K562 (cell line): Measurements from ENCODE around the gene ABHD16A. TPM values are rescaled to one million over a fixed set of nuclear protein-coding genes. Genes with fewer than 3 reads are reported as not detected.

Experiments used
- ARID2 ChIP-seq: fragments of 450-650 bp; IDR thresholded peaks from 2 replicates; pipeline ENCODE4 v1.6.1; 2017; ENCODE audit warnings: antibody characterized with exemption, mild to moderate bottlenecking
- DIDO1 ChIP-seq: fragments of 450-650 bp; IDR thresholded peaks from 2 replicates; pipeline ENCODE4 v1.6.1; 2016; ENCODE audit warnings: low read depth, missing biosample characterization, missing genetic modification characterization
- ELF4 ChIP-seq: fragments of 450-650 bp; formaldehyde crosslinking; IDR thresholded peaks from 2 replicates; pipeline ENCODE4 v1.4.0; 2022; ENCODE audit warnings: missing genetic modification characterization
- FOXA1 ChIP-seq: fragments of 450-650 bp; IDR thresholded peaks from 2 replicates; pipeline ENCODE4 v1.6.1; 2016; ENCODE audit warnings: mild to moderate bottlenecking, borderline replicate concordance
- GABPA ChIP-seq: fragments of 200-800 bp; sonication (Bioruptor generic); conservative IDR thresholded peaks from 2 replicates; pipeline ENCODE4 v1.6.1; 2016; ENCODE audit warnings: low read depth, missing genetic modification characterization, missing compliant biosample characterization
- HSF4 ChIP-seq: fragments of 250-450 bp; sonication (Bioruptor Pico); IDR thresholded peaks from 2 replicates; pipeline ENCODE4 v2.1.2; 2022; ENCODE audit warnings: mild to moderate bottlenecking, moderate library complexity, borderline replicate concordance
- ILF3 ChIP-seq: fragments of 450-650 bp; IDR thresholded peaks from 2 replicates; pipeline ENCODE4 v1.6.1; 2018; ENCODE audit warnings: antibody characterized with exemption, mild to moderate bottlenecking, moderate library complexity, borderline replicate concordance
- JUND ChIP-seq, 2 experiments: IDR thresholded peaks; 2 replicates in 1 of 2; 3 replicates in 1 of 2; pipeline ENCODE4 v1.6.1; 2011; ENCODE audit warnings: borderline replicate concordance in 2 of 2, low read depth in 2 of 2, low read length in 2 of 2, improper control_type of control experiment in 1 of 2, missing biosample characterization in 1 of 2, missing genetic modification characterization in 1 of 2, missing genetic modification reagents in 1 of 2
- KLF1 ChIP-seq: fragments of 450-650 bp; IDR thresholded peaks from 2 replicates; pipeline ENCODE4 v1.6.1; 2016; ENCODE audit warnings: missing genetic modification characterization, missing compliant biosample characterization
- LCOR ChIP-seq: sonication (generic); formaldehyde crosslinking; IDR thresholded peaks from 2 replicates; pipeline ENCODE4 v1.8.0; 2022; ENCODE audit warnings: mild to moderate bottlenecking, missing genetic modification reagents
- RAD21 ChIP-seq, 2 experiments: fragments of 250-450 bp in 1 of 2; fragments of 450-650 bp in 1 of 2; sonication (Bioruptor Pico) in 1 of 2; formaldehyde crosslinking in 1 of 2; IDR thresholded peaks in 1 of 2; conservative IDR thresholded peaks in 1 of 2; 2 replicates each; pipeline versions ENCODE4 v1.4.0 to v1.8.0; 2020 to 2022; ENCODE audit warnings: mild to moderate bottlenecking in 2 of 2, moderate library complexity in 1 of 2
- RAD51 ChIP-seq: fragments of 450-650 bp; IDR thresholded peaks from 2 replicates; pipeline ENCODE4 v1.7.1; 2016; ENCODE audit warnings: low read depth, mild to moderate bottlenecking, borderline replicate concordance
- RBM22 ChIP-seq: fragments of 200-400 bp; formaldehyde crosslinking; IDR thresholded peaks from 2 replicates; pipeline ENCODE4 v1.6.1; 2018; ENCODE audit warnings: low read length, low read depth; ENCODE audit not compliant: poor library complexity, severe bottlenecking
- RHOXF2B ChIP-seq: fragments of 250-450 bp; sonication (Bioruptor Pico); conservative IDR thresholded peaks from 2 replicates; pipeline ENCODE4 v1.5.1; 2021
- SLC30A9 ChIP-seq: fragments of 250-450 bp; sonication (Bioruptor Pico); IDR thresholded peaks from 2 replicates; pipeline ENCODE4 v1.8.0; 2022; ENCODE audit warnings: mild to moderate bottlenecking, moderate library complexity
- ZKSCAN3 ChIP-seq: fragments of 250-450 bp; sonication (Bioruptor Pico); IDR thresholded peaks from 2 replicates; pipeline ENCODE4 v1.4.0; 2020
- ZNF184 ChIP-seq: sonication (generic); formaldehyde crosslinking; IDR thresholded peaks from 2 replicates; pipeline ENCODE4 v1.5.0; 2020; ENCODE audit warnings: missing genetic modification reagents
- ZNF354B ChIP-seq: fragments of 250-450 bp; sonication (Bioruptor Pico); IDR thresholded peaks from 2 replicates; pipeline ENCODE4 v1.4.0; 2020
- ZNF445 ChIP-seq: fragments of 250-450 bp; sonication (Bioruptor Pico); IDR thresholded peaks from 2 replicates; pipeline ENCODE4 v1.4.0; 2020; ENCODE audit warnings: low read depth, mild to moderate bottlenecking, moderate library complexity
- polyA plus RNA-seq, 8 experiments: library from polyadenylated mRNA; depleted of rRNA in 4 of 8; stranded (reverse) in 5 of 8; unstranded in 3 of 8; fragments of >200 nt; fragmentation: Nextera tagmentation in 2 of 8; fragmentation: Illumina TruSeq in 1 of 8; extraction: Ambion mirVana in 2 of 8; extraction: Trizol in 1 of 8; gene quantifications; 2 replicates each; pipeline versions ENCODE4 v1.2.1 to v1.2.3, GENCODE V29; 2011 to 2014; ENCODE audit warnings: inconsistent platforms in 1 of 8, missing spikeins in 1 of 8
- total RNA-seq, 7 experiments: library from RNA; depleted of rRNA in 6 of 7; stranded (reverse); fragments of >200 nt in 6 of 7; fragmentation: Illumina TruSeq in 2 of 7; extraction: Trizol in 2 of 7; gene quantifications; 2 replicates each; pipeline versions ENCODE4 v1.2.1 to v1.2.3, GENCODE V29; 2011 to 2021; ENCODE audit warnings: low replicate concordance in 1 of 7
- TF ChIP-seq, protein P1 (sequence below): fragments of 150-350 bp; IDR thresholded peaks from 2 replicates; pipeline ENCODE4 v1.6.1; 2014; ENCODE audit warnings: low read depth, mild to moderate bottlenecking, low read length, borderline replicate concordance
- TF ChIP-seq, protein P2 (sequence below): sonication (generic); formaldehyde crosslinking; IDR thresholded peaks from 2 replicates; pipeline ENCODE4 v1.8.1; 2023; ENCODE audit warnings: mild to moderate bottlenecking, missing genetic modification reagents, moderate library complexity
- TF ChIP-seq, protein P3 (sequence below): sonication (generic); formaldehyde crosslinking; IDR thresholded peaks from 2 replicates; pipeline ENCODE4 v1.8.0; 2022; ENCODE audit warnings: mild to moderate bottlenecking, low read depth, missing genetic modification reagents

ABHD16A gene
- total and polyA plus RNA-seq, 9 of the 15 experiments (the other 6 are each of a cell fraction or from before 2014, with no cell fraction given) = 25.8 to 120 (median 81.6) TPM

DNA sequence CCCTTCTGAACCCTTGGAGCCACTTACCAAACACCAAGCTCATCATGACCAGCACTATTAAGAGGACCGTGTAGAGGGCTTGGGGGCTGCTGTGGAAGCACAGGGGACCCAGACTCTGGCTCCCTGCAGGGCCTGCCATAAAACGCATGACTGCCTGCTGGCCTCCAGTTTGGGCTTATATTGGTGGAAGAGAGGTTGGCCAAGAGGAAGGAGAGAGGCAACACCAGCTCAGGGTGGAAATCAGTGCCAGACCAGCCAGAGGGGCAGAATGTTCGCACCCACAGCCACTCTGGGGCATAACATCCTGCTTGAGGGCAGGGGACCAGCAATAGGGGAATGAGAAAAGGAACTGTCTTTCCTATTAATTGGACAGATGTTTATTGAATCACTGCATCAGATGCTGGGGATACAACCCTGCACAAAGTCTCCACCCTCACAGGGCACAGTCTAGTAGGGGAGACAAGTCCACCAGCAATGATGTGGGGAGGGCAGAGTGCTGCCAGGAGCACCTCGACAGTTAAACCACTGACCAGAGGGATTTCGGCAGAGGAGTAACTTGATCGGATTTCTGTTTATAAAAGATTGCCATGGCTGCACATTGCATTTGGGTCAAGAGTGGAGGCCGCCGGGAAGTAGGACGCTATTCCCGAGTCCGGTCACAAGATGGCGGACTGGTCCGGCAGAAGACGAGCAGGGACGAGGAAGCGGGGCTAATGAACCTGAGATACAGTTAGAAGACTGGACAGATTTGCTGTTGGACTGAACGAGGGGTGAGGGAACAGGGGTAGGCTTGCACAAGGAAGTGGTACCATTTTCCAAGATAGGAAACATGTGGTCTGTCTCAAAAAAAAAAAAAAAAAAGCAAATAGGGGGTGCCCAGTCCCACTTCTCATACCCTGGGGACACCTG is 22.6 kb downstream of the ABHD16A start, which contains the start of gene LY6G5C (continued):
- no peak for TF ChIP-seq RHOXF2B (CRISPR knock-in tag)
- TF ChIP-seq ZKSCAN3 (CRISPR knock-in tag) = no peak
- no peak for TF ChIP-seq RBM22
- no peak for TF ChIP-seq GABPA (tag)
- TF ChIP-seq, protein P1, sequence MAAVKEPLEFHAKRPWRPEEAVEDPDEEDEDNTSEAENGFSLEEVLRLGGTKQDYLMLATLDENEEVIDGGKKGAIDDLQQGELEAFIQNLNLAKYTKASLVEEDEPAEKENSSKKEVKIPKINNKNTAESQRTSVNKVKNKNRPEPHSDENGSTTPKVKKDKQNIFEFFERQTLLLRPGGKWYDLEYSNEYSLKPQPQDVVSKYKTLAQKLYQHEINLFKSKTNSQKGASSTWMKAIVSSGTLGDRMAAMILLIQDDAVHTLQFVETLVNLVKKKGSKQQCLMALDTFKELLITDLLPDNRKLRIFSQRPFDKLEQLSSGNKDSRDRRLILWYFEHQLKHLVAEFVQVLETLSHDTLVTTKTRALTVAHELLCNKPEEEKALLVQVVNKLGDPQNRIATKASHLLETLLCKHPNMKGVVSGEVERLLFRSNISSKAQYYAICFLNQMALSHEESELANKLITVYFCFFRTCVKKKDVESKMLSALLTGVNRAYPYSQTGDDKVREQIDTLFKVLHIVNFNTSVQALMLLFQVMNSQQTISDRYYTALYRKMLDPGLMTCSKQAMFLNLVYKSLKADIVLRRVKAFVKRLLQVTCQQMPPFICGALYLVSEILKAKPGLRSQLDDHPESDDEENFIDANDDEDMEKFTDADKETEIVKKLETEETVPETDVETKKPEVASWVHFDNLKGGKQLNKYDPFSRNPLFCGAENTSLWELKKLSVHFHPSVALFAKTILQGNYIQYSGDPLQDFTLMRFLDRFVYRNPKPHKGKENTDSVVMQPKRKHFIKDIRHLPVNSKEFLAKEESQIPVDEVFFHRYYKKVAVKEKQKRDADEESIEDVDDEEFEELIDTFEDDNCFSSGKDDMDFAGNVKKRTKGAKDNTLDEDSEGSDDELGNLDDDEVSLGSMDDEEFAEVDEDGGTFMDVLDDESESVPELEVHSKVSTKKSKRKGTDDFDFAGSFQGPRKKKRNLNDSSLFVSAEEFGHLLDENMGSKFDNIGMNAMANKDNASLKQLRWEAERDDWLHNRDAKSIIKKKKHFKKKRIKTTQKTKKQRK = no peak
- 0 out of 2 replicates have a peak, but pooled peaks have one; percentile 48 for TF ChIP-seq KLF1 (tag)
- no peak for TF ChIP-seq SLC30A9 (CRISPR knock-in tag)
- TF ChIP-seq ILF3 = no peak
- TF ChIP-seq, protein P2, sequence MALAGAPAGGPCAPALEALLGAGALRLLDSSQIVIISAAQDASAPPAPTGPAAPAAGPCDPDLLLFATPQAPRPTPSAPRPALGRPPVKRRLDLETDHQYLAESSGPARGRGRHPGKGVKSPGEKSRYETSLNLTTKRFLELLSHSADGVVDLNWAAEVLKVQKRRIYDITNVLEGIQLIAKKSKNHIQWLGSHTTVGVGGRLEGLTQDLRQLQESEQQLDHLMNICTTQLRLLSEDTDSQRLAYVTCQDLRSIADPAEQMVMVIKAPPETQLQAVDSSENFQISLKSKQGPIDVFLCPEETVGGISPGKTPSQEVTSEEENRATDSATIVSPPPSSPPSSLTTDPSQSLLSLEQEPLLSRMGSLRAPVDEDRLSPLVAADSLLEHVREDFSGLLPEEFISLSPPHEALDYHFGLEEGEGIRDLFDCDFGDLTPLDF (CRISPR knock-in tag) = no peak
- TF ChIP-seq FOXA1 = no peak
- no peak for TF ChIP-seq RAD51
- no peak for TF ChIP-seq HSF4 (CRISPR knock-in tag)
- TF ChIP-seq, protein P3, sequence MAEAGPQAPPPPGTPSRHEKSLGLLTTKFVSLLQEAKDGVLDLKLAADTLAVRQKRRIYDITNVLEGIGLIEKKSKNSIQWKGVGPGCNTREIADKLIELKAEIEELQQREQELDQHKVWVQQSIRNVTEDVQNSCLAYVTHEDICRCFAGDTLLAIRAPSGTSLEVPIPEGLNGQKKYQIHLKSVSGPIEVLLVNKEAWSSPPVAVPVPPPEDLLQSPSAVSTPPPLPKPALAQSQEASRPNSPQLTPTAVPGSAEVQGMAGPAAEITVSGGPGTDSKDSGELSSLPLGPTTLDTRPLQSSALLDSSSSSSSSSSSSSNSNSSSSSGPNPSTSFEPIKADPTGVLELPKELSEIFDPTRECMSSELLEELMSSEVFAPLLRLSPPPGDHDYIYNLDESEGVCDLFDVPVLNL = no peak
- TF ChIP-seq ELF4 (CRISPR knock-in tag) = 0 out of 2 replicates have a peak, but pooled peaks have one; percentile 38
- TF ChIP-seq ZNF184 = no peak
- peak; percentile 95 for TF ChIP-seq ARID2
- no peak for TF ChIP-seq ZNF445 (CRISPR knock-in tag)
- peak; percentile 71 for TF ChIP-seq JUND (IDR thresholded peaks at IDR 0.05; ENCODE audit: borderline replicate concordance, low read depth, low read length)
- TF ChIP-seq JUND (tag; IDR thresholded peaks at IDR 0.05; ENCODE audit: borderline replicate concordance, low read depth, low read length) = no peak; the same call in 2 of the 3 replicates
- peak; percentile 99 to 100 for TF ChIP-seq RAD21 (CRISPR knock-in tag; conservative IDR thresholded peaks at IDR 0.05 in 1 of 2, IDR thresholded peaks at IDR 0.05 in 1 of 2)
- TF ChIP-seq DIDO1 = no peak
- no peak for TF ChIP-seq ZNF354B (CRISPR knock-in tag)
- TF ChIP-seq LCOR (CRISPR knock-in tag) = peak; percentile 18; the same call in 1 of the 2 replicates
